GM12875 (cell line): Measurements from ENCODE around the gene REXO1.
A peak's percentile ranks its signal among the peaks of the same experiment; 100 is the strongest.

Experiments
- H3K4me3 ChIP-seq: one replicate; pipeline ENCODE4 v1.5.1; 2011; ENCODE audit warnings: low read depth, low read length, control low read depth
- TF ChIP-seq, protein P1 (sequence below): IDR thresholded peaks from 2 replicates; pipeline ENCODE4 v1.5.1; 2011; ENCODE audit warnings: low read depth, mild to moderate bottlenecking, control low read depth, inconsistent platforms, low read length, moderate library complexity, borderline replicate concordance; ENCODE audit not compliant: insufficient read depth

REXO1 gene

DNA sequence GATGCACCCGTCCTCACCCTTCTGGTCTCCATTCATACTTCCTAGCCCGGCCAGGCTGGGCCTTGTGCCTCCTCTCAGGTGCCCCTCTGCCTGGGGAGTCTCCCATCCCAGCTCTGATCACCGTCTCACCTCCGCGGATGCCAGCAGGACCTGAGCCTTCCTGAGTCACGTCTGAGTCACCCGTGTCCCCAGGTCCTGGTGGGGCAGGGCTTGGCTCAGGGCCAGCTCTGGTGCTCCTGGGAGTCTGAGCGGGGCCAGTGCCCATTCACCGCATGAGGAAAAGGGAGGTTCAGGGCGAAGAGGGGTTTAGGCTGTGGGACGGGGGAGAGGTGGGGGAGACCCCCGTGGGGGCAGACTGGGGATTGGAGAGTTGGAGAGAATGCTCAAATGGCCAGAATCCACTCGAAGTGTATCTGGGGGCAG is 36.8 kb downstream of the REXO1 start:
- TF ChIP-seq, protein P1, sequence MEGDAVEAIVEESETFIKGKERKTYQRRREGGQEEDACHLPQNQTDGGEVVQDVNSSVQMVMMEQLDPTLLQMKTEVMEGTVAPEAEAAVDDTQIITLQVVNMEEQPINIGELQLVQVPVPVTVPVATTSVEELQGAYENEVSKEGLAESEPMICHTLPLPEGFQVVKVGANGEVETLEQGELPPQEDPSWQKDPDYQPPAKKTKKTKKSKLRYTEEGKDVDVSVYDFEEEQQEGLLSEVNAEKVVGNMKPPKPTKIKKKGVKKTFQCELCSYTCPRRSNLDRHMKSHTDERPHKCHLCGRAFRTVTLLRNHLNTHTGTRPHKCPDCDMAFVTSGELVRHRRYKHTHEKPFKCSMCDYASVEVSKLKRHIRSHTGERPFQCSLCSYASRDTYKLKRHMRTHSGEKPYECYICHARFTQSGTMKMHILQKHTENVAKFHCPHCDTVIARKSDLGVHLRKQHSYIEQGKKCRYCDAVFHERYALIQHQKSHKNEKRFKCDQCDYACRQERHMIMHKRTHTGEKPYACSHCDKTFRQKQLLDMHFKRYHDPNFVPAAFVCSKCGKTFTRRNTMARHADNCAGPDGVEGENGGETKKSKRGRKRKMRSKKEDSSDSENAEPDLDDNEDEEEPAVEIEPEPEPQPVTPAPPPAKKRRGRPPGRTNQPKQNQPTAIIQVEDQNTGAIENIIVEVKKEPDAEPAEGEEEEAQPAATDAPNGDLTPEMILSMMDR = no peak
- peak overlapping the region; percentile 47 for H3K4me3 ChIP-seq

DNA sequence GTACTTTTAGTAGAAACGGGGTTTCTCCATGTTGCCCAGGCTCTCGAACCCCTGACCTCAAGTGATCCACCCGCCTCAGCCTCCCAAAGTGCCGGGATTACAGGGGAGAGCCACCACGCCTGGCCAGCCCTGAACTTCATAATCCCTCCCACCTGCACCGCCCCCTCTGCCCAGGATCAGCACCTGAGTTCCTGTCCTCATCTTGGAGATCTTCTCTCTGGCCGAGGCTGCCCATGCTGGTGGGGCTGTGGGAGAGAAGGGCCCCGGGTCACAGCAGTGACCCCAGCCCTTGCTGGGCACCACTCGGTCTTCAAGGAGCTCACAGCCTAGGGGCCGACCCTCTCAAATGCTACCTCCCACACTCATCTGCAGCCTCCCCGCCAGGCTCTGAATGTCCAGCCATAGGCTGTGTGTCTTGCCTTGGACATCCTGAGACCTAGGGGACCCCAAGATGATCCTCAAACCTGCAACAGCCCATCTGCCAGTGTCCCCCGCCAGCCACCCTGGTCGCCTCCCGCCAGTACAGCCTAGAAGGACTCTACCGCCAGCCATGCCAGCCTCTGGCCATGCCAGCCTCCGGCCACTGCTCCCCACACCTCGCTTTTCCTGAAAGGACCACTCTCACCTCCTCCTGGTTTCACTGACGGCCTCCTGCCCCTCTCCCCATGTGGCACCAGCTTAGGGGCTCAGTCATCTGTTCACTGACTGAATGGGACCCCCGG is 37.7 kb downstream of the REXO1 start:
- no peak overlapping the region for H3K4me3 ChIP-seq
- TF ChIP-seq, protein P1 = no peak

DNA sequence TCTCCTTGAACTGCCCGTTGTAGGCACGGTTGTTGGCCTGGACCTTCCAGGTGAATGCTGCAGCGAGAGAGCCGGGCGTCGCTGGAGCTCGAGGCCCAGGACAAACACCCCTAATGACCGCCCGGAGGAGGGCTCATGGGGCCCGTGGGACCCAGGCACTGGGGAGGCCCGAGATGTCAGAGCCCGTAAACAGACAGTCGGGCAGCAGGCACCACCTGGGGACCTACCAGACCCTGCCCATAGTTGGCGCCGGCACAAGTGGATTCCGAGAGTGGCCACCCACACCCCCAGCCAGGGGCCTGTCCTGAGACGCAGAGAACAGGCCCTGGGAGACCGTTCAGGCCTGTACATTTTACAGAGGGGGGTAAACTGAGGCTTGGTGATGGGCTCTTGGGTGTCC is 38.6 kb downstream of the REXO1 start:
- TF ChIP-seq, protein P1 = no peak
- no peak overlapping the region for H3K4me3 ChIP-seq

DNA sequence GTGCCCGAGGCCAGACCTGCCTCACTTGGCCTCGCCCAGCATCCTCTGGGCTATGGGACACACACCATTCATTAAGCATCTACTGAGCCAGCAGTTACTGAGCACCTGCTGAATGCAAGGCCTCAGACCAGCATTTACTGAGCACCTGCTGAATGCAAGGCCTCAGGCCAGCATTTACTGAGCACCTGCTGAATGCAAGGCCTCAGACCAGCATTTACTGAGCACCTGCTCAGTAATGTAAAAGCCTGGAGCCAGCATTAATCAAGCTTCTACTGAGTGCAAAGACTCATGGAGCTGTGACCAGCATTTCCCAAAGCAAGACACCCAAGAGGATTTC is 39.9 kb downstream of the REXO1 start:
- TF ChIP-seq, protein P1 = no peak
- H3K4me3 ChIP-seq = no peak overlapping the region

DNA sequence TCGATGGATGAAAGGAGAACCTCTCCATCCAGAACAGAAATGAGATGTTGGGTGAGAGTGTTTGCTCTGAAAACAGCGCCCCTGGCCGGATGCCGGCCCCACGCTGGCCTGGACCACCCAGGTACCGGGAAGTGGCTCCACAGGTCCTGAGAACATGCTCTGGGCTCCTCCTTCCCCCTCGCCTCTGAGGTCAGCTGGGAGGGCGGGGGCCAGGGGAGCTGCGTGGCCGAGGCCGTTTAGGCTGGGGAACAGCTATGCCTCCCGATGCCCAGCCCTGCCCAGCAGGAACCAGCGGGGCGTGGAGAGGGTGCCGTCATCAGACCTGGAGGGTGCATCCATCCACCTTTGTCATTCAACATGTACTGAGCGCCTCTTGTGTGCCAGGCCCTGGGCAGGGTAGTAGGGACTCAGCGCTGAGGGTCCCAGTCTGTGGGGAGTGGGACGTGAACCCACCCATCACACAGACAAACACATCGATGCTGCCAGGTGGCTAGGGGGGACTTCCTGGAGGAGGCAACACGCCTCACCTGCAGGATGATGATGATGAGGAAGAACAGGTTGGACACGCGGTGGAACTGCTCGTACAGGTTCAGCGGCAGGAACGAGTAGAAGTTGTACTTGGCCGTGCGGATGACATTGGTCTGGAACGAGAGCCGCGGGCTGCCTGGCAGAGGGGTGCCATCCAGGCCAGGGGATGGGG is 40.4 kb downstream of the REXO1 start:
- TF ChIP-seq, protein P1 = no peak
- no peak overlapping the region for H3K4me3 ChIP-seq

DNA sequence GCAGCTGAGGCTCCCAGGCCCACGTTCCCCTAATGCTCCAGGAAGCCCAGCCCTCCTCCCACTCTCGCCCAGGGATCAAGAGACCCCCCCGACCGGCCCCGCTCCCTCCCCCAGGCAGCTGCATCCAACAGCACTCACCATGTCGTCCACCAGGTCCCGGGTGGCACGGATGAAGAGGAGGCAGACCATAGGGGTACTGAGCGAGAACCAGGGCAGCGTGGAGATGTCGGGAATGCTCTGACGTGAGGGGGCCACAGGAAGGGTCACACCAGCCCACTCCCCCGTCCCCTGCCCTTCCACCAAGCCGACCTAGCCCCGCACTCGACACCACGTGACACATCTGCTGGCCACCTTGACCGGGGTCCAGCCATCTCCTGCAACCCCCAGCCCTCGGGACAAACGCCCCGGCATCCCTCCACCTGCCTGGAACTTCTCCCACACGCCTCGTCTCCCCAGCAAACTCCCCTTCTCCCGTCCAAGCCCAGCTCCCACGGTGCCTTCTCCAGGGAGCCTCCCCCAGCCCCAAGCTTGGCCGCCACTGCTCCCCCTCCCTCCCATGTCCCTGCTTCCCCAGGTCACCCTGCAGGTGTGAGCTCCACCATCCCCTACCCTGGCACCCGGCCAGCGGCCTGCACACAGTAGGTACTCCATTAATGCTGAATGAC is 41.1 kb downstream of the REXO1 start:
- H3K4me3 ChIP-seq = no peak overlapping the region
- TF ChIP-seq, protein P1 = no peak
